ENCODE results near the gene BLM.

GRCh38 chr15:90859234-90860131, 142.3 kb downstream of the BLM start:
- no peak for TF ChIP-seq GATA2 (IDR thresholded peaks at IDR 0.05; ENCODE audit: low read depth, low read length)
- no peak for TF ChIP-seq GATA3 (IDR thresholded peaks at IDR 0.05; ENCODE audit: low read depth, low read length)

Data from SH-SY5Y (cell line).